GM13976 (cell line): ENCODE data around the gene CEACAM21.

ENCODE experiments used
- DNase-seq: peaks from one replicate; pipeline ENCODE4 v3.0.0; 2012; ENCODE audit warnings: low spot score
- in situ Hi-C: fragments of 300-500 bp; cut with MboI; formaldehyde crosslinking; loops from one replicate; pipeline ENCODE4 v1.12.0; 2022; ENCODE audit warnings: low sequenced_read_pairs, mixed read lengths, inconsistent platforms; ENCODE audit not compliant: unreplicated experiment
- TF ChIP-seq, protein P1 (sequence below): IDR thresholded peaks from 2 replicates; pipeline ENCODE4 v1.5.1; 2012; ENCODE audit warnings: borderline replicate concordance, mild to moderate bottlenecking; ENCODE audit not compliant: insufficient read depth; ENCODE audit errors: extremely low read depth, missing control alignments, control extremely low read depth

The CEACAM21 gene

DNA sequence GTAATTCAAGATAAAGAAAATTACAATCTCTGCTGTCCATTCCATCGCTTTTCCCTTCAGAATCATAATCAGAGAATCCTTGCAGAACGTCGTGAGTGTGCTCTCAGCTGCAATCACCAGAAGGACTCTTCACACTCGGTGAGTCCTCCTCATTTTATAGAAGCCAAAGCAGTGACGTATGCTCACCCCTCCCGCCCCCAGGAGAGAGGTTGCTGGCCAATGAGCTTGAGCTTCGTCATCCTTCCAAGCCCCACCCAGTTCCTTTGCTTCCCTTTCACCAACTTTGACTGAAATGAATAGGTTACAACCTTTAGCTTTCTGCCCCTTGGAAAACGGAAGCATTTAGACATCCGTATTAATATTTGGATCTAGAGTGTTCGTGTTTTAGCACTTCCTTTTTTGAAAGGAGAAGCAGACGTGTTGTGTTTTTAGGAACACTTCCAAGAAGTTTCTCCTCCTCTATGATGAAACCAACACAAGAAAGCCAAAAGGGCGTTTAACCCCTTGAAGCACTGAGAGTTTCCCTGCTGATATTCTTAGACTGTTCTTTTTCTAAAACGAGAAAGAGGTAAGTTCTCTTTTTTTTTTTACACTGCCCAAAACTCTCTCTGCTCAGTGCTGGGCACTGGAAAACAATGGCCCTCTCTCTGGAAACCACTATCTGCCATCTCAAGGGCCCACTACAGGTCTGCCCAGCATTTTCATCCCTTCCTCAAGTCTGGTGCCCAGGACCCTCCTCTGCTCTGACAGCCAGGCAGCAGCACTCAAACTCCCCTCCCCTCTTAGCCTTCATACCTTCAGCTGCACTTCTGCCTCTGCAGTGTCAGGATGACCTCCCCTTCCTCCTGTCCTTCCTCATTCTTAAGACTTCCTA, 44.3 kb upstream of the CEACAM21 start:
- peak; percentile 72 for DNase-seq
- in situ Hi-C loops = no loop called here
- TF ChIP-seq, protein P1, sequence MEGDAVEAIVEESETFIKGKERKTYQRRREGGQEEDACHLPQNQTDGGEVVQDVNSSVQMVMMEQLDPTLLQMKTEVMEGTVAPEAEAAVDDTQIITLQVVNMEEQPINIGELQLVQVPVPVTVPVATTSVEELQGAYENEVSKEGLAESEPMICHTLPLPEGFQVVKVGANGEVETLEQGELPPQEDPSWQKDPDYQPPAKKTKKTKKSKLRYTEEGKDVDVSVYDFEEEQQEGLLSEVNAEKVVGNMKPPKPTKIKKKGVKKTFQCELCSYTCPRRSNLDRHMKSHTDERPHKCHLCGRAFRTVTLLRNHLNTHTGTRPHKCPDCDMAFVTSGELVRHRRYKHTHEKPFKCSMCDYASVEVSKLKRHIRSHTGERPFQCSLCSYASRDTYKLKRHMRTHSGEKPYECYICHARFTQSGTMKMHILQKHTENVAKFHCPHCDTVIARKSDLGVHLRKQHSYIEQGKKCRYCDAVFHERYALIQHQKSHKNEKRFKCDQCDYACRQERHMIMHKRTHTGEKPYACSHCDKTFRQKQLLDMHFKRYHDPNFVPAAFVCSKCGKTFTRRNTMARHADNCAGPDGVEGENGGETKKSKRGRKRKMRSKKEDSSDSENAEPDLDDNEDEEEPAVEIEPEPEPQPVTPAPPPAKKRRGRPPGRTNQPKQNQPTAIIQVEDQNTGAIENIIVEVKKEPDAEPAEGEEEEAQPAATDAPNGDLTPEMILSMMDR = no peak

DNA sequence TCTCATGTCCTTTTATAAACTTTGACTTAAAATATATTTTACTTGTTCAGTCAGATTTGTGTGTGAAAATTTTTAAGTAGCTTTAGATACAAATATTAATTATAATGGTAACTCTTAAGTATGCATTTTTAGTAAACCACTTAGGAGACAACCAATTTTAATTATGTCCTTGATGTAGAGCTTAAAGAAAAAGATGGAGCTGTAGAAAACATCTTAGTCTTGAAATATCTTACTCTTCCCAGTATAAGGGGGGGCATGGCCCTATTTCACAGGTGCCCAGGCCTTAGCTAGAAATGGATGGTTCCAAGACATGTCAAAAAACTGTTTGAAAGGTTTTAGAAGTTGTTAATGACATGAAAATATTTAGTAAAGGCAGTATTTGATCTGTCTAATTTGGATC, 43.4 kb upstream of the CEACAM21 start:
- no peak for DNase-seq
- TF ChIP-seq, protein P1 = no peak
- in situ Hi-C loops = no loop called here

DNA sequence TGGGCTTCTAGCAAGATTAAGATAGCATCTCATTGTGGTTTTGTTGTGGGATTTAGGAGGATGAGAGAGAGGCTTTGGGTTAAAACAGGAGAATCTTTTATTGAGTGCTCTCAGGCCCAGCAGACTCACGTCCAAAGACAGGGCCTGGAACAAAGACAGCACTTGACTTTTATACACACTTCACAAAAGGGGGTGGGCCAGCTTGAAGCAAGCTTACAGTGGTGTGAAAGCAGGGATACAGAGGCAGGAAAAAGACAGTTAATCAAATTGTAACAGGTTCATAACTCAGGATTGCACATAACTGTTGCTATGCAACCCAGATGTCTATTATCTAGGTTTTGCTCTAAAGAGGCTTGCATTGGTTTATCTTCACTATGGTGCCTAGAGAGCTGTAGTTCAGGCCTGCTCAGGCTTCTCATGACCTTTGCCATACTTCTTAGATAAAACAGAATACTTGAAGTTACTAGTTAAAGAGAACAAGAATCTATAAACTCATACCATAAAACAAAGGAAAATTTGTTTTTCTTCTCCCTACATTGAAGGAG, 42.2 kb upstream of the CEACAM21 start:
- TF ChIP-seq, protein P1 = no peak
- in situ Hi-C loops = no loop called here
- DNase-seq = no peak

DNA sequence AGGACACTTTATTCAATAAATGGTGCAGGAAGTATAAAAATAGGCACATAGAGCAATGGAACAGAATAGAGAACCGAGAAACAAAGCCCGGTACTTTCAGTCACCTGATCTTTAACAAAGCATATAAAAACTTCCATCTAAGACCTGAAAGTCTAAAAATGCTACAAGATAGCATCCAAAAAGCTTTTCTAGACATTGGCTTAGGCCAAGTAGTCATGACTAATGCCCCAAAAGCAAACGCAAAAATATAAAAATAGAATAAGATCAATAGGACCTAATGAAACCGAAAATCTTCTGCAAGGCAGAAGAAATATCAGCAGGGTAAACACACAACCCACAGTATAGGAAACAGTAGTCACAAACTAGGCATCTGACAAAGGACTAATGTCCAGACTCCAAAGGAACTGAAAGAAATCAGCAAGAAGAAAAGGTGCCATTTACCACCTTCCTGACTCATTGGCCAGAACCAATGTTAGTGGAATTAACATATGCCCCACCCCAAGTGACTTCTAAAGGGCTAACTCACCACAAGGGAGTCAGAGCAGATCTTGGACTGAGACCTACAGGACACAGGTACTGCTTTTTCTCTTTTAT, 40.8 kb upstream of the CEACAM21 start:
- in situ Hi-C loops = no loop called here
- DNase-seq = peak; percentile 34
- TF ChIP-seq, protein P1 = no peak

DNA sequence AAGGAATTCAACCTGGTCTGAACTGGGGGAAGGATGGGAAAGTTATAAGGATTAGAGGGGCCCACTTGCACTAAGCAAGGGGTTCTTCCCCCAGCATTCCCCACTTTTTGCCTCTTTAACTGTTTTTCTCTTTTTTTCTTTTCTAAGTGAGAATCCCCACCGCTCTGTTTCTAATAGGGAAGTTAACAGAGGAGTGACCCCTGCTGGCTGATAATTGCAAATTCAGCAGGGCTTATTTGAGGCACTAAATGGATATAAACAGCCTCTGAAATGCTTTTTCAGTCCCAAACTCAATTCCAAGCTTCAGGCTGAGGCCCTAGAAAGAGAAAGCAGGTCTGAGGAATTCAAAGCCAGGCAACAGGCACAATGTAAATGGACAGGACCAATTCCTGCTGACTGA, 38.2 kb upstream of the CEACAM21 start:
- TF ChIP-seq, protein P1 = peak; percentile 26
- DNase-seq = no peak
- in situ Hi-C loops = no loop called here

DNA sequence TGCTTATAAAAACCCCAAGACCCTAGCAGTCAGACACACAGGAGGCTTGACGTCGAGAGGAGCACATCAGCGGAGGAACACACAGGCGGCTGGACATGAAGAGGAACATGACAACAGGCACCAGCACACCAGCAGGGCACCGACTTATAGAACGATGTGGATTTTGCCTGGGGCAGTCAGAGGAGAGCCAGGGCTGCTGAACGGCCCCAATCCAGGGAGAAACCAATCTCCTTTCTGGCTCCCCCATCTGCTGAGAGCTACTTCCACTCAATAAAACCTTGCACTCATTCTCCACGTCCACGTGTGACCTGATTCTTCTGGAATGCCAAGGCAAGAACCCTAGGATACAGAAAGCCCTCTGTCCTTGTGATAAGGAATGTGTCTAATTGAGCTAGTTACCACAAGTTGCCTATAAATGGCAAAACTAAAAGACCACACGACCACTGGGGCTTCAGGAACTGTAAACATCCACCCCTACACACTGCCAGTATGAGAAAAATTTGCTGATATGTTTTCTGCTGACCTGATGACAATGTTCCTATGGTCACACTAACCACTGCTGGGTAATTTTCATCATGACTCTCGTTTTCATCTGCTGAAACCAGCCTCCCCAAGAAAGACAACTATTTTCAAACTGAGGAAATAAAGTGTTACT, 35.8 kb upstream of the CEACAM21 start:
- no peak for DNase-seq
- in situ Hi-C loops = no loop called here
- TF ChIP-seq, protein P1 = no peak
